AG04450 (cell line): Measurements from ENCODE around the gene LNP1. TPM values are rescaled to one million over a fixed set of nuclear protein-coding genes. Genes with fewer than 3 reads are reported as not detected.
"Not testable (repeated sequence)": the region's sequence is repeated elsewhere in the genome, so short reads cannot be mapped to it uniquely, and the experiment has no call there.

Experiments used
- CTCF ChIA-PET: fragments of 300-600, 350-600 bp; formaldehyde crosslinking; extraction: SDS; loops from one replicate; lab custom pipeline; 2022; ENCODE audit warnings: antibody characterized with exemption, inconsistent platforms; lab: Charles Lee
- POLR2A ChIA-PET: fragments of 350-600 bp; formaldehyde crosslinking; extraction: SDS; loops from one replicate; lab custom pipeline; 2021; ENCODE audit warnings: antibody characterized with exemption, inconsistent platforms; lab: Yijun Ruan, JAX
- DNase-seq: peaks from one replicate; pipeline ENCODE4 v3.0.0-alpha.2; 2011; ENCODE audit warnings: low read depth, low spot score
- H3K27ac ChIP-seq: one replicate; pipeline ENCODE4 v1.5.1; 2012; ENCODE audit warnings: low read depth, low read length, control low read depth
- H3K27me3 ChIP-seq: one replicate; pipeline ENCODE4 v1.6.0; 2012; ENCODE audit warnings: low read length; ENCODE audit not compliant: control insufficient read depth, insufficient read depth
- H3K4me3 ChIP-seq: 2 replicates; pipeline ENCODE4 v1.5.1; 2011; ENCODE audit warnings: mild to moderate bottlenecking, low read depth, low read length, control low read depth
- H3K9me3 ChIP-seq: 2 replicates; pipeline ENCODE4 v1.5.1; 2012; ENCODE audit warnings: low read length; ENCODE audit not compliant: control insufficient read depth, insufficient read depth
- polyA plus RNA-seq: library from polyadenylated mRNA; depleted of rRNA; stranded (reverse); fragments of >200 nt; gene quantifications from 2 replicates; pipeline ENCODE4 v1.2.3, GENCODE V29; 2011
- TF ChIP-seq, protein P1 (sequence below): IDR thresholded peaks from 2 replicates; pipeline ENCODE4 v1.5.1; 2011; ENCODE audit warnings: low read depth, low read length, control low read depth, inconsistent platforms

LNP1 gene
- polyA plus RNA-seq, 1 experiment = 3.3 TPM

- ChIA-PET CTCF (interaction anchor here (1.1 to 2.1 kb wide), 2 partner anchors 26 to 605 kb away, joined by 6 to 8 read pairs; no protein-coding TSS in a partner anchor), POLR2A (interaction anchor here (0.7 kb wide), 1 partner anchor 44 kb away, joined by 3 read pairs; no protein-coding TSS in a partner anchor)
- H3K4me3 ChIP-seq = no peak overlapping the region
- TF ChIP-seq, protein P1, sequence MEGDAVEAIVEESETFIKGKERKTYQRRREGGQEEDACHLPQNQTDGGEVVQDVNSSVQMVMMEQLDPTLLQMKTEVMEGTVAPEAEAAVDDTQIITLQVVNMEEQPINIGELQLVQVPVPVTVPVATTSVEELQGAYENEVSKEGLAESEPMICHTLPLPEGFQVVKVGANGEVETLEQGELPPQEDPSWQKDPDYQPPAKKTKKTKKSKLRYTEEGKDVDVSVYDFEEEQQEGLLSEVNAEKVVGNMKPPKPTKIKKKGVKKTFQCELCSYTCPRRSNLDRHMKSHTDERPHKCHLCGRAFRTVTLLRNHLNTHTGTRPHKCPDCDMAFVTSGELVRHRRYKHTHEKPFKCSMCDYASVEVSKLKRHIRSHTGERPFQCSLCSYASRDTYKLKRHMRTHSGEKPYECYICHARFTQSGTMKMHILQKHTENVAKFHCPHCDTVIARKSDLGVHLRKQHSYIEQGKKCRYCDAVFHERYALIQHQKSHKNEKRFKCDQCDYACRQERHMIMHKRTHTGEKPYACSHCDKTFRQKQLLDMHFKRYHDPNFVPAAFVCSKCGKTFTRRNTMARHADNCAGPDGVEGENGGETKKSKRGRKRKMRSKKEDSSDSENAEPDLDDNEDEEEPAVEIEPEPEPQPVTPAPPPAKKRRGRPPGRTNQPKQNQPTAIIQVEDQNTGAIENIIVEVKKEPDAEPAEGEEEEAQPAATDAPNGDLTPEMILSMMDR = no peak
- peaks cover 4% of the 10 kb centered on the region; the same call in 1 of the 2 replicates for H3K9me3 ChIP-seq
- H3K27me3 ChIP-seq = no peaks in the 10 kb centered on the region
- DNase-seq = no peak
- no peak overlapping the region for H3K27ac ChIP-seq
Observed at GRCh38 chr3:100436951-100437350, 35.6 kb downstream of the LNP1 start.

DNA sequence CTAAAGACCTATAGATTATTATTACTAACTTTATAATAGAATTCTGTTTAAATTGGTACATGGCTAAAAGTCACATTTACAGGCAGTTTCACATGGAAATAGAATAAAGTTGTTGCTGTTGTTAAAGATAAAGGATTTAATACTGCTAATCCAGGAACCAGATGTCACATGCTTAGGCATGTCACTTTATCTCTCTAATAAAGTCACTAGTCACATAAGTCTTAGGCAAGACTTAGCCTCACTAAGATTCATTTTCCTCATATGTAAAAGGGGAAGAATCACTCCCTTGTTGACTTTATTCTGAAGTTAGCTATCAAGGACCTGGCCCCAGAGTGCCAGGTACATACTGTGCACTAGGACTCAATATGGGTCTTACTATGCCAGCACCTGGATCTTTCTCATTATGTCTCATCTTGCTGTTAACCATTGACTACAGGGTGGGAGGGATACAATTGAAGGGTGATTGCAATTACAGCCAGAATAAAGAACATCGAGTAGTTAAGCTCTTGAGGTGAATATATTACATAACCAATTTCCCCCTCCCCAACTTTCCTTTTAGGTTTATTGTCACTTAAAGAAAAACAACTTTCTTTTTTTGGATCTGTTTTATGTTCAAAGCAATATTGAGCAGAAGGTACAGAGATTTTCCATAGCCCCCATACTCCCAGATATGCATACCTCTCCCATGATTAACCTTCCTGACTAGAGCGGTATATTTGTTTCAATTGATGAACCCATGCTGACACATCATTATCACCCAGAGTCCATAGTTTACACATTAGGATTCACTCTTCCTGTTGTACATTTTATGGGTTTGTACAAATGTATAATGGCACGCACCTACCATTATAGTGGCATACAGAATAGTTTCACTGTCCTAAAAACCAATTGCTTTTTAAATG, 36.6 kb downstream of the LNP1 start:
- Histone ChIP-seq H3K4me3 (no peak overlapping the region), H3K9me3 (peaks cover 4% of the 10 kb centered on the region; the same call in 1 of the 2 replicates), H3K27ac (no peak overlapping the region), H3K27me3 (no peaks in the 10 kb centered on the region)
- no peak for DNase-seq
- TF ChIP-seq, protein P1 = no peak
- ChIA-PET POLR2A (no interaction called here), CTCF (interaction anchor here (1.1 to 2.1 kb wide), 2 partner anchors 25 to 606 kb away, joined by 6 to 8 read pairs; no protein-coding TSS in a partner anchor)

- no peak for DNase-seq
- TF ChIP-seq, protein P1 = no peak
- no peak overlapping the region for H3K27ac ChIP-seq
- ChIA-PET POLR2A (no interaction called here), CTCF (interaction anchor here (2.1 kb wide), 1 partner anchor 24 kb away, joined by 8 read pairs; no protein-coding TSS in a partner anchor)
- H3K27me3 ChIP-seq = no peaks in the 10 kb centered on the region
- no peak overlapping the region for H3K4me3 ChIP-seq
- peaks cover 4% of the 10 kb centered on the region; the same call in 1 of the 2 replicates for H3K9me3 ChIP-seq
Observed at GRCh38 chr3:100438623-100438974, 37.3 kb downstream of the LNP1 start.

- Histone ChIP-seq H3K27ac (no peak overlapping the region), H3K4me3 (no peak overlapping the region), H3K9me3 (no peaks in the 10 kb centered on the region), H3K27me3 (no peaks in the 10 kb centered on the region)
- TF ChIP-seq, protein P1 = no peak
- ChIA-PET CTCF (interaction anchor here (0.6 to 1.0 kb wide), 2 partner anchors 149 to 597 kb away, joined by 3 to 4 read pairs; no protein-coding TSS in a partner anchor), POLR2A (no interaction called here)
- DNase-seq = no peak
Observed at GRCh38 chr3:100440895-100441294, 39.6 kb downstream of the LNP1 start.

DNA sequence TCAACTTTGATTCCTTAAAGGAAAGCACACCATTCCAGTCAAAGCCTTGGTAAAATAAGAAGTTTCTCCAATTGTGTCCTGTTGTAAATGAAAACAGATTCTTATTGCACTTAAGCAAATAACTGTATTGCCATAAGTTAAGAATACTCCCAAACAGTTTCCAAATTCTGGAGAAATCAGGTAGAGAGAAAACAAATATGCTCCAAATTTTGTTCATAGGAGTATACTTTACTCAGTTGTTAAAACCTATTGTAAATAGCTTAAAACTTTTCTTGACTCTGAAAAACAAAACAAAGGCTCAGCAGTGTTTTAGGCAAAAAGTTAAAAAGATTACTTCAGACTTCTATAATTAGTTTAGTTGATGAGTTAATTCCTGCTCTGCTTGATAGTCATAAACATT, 42.4 kb downstream of the LNP1 start:
- TF ChIP-seq, protein P1 = no peak
- DNase-seq = no peak
- ChIA-PET POLR2A (no interaction called here), CTCF (no interaction called here)
- no peaks in the 10 kb centered on the region for H3K9me3 ChIP-seq
- no peak overlapping the region for H3K4me3 ChIP-seq
- no peaks in the 10 kb centered on the region for H3K27me3 ChIP-seq
- no peak overlapping the region for H3K27ac ChIP-seq

DNA sequence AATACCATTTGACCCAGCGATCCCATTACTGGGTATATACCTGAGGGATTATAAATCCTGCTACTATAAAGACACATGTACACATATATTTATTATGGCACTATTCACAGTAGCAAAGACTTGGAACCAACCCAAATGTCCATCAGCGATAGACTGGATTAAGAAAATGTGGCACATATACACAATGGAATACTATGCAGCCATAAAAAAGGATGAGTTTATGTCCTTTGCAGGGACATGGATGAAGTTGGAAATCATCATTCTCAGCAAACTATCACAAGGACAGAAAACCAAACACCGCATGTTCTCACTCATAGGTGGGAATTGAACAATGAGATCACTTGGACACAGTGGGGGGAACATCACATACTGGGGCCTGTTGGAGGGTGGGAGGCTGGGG, 45.7 kb downstream of the LNP1 start:
- CTCF ChIA-PET = not testable (repeated sequence)

More for the DNA sequence above, 45.7 kb downstream of the LNP1 start:
- POLR2A ChIA-PET, H3K4me3 ChIP-seq, H3K27ac ChIP-seq, H3K27me3 ChIP-seq, H3K9me3 ChIP-seq, DNase-seq: not testable (repeated sequence)
